ENCODE data around the gene OOSP2.

OOSP2 gene

DNA sequence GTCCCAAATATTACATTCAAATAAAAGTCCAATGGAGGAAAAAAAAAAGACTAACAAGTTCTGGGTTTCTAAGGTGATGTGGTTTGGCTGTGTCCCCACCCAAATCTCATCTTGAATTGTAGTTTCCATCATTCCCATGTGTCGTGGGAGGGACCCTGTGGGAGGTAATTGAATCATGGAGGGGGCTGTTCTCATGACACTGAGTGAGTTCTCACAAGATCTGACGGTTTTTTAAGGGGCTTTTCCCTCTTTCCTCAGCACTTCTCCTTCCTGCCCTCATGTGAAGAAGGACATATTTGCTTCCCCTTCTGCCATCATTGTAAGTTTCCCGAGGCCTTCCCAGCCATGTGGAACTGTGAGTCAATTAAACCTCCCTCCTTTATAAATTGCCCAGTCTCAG lies 40.3 kb downstream of the OOSP2 start:
- peak in 1 of 4 experiments; percentile 25 for DNase-seq

DNA sequence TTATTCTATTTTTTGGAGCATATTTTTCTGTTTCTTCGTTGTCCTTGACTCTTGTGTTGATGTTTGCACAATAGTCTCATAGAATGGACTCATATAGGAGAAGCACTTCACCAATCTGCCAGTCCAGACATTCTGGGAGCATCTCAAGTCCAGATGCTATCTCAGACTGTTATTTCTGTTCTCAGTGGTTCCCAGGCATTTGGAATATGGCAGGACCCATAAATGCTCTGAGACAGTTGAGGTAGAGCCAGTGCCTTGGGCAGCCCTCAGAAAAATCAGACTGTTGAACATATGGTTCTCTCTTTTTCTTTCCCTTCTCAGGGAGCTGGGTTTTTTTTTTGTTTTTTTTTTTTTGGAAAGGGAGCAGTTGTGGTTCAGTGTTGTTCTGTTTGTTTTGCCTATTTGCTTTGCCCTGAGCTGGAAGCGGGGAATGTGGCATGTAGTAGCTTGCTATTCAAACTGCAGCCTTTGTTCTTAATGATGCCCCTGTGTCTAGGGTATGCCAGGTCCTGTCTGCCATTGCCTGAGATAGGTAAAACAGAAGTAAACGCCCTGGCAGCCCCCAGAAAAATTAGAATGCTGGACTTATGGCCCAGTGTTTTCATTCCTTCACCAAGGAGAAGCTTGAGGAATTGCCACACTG lies 44.5 kb downstream of the OOSP2 start:
- no peak for DNase-seq

DNA sequence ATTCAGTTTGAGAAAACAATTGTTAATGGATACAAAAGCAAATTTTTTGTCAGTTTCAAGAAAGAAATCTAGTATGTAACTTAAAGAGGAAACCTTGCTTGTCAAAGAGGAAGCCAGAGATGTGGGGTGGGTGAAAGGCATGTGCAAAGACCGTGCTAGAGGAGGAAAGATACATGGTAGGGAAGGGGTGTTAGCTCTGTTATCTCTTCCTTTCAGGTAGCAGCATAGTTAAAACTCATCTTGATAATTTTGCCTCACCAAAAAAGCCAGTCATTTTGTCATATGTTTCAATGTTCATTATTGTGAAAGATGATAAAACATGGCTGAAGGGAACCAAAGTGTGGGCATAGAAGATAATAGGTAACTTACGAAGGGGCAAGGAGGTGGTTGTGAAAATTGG lies 45.7 kb downstream of the OOSP2 start:
- peak in 3 of 4 experiments; percentile 5 to 30 (median 15) for DNase-seq

DNA sequence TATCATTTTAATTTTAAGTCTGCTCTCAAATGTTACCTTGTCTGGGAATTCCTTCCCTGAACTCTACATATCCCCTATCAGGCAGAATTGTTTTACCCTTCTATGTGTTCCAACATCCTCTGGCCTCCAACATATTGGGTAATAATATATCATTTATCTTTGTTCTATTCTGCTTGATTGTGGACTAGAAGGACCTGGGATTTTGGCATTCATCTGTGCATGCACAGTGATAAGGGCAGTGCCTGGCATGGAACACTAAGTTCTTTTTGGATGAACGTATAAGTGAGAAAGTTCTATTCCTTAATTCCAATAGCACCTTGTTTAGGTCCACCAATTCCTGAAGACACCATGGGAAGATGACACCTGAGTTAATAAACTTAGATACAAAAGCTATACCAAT lies 47.0 kb downstream of the OOSP2 start:
- DNase-seq: no peak

DNA sequence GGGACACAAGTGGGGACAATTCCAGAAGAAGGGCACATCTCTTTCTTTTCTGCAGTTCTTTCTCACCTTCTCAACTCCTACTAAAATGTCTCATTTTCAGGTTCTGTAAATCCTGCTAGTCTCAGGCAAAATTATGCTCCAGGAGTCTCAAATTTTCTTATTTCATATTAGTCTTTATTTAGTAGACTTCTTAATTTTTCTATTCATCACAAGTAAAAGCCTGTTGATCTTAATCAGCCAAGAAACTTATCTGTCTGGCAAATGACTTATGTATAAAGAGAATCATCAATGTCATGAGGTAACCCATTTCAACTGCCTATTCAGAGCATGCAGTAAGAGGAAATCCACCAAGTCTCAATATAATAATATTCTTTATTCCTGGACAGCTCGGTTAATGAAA lies 48.2 kb downstream of the OOSP2 start, which contains the start of gene MS4A2:
TSS of gene MS4A2 (plus strand) at position 301 of the 400 bp plus-strand sequence. CDS start 102 bp downstream, outside the sequence.
- DNase-seq: no peak

DNA sequence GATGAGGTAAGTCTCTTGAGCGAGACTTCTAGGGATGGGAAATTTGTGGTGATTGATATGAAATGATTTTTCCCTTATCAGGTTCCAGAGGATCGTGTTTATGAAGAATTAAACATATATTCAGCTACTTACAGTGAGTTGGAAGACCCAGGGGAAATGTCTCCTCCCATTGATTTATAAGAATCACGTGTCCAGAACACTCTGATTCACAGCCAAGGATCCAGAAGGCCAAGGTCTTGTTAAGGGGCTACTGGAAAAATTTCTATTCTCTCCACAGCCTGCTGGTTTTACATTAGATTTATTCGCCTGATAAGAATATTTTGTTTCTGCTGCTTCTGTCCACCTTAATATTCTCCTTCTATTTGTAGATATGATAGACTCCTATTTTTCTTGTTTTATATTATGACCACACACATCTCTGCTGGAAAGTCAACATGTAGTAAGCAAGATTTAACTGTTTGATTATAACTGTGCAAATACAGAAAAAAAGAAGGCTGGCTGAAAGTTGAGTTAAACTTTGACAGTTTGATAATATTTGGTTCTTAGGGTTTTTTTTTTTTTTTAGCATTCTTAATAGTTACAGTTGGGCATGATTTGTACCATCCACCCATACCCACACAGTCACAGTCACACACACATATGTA lies 55.4 kb downstream of the OOSP2 start:
- no peak for DNase-seq

DNA sequence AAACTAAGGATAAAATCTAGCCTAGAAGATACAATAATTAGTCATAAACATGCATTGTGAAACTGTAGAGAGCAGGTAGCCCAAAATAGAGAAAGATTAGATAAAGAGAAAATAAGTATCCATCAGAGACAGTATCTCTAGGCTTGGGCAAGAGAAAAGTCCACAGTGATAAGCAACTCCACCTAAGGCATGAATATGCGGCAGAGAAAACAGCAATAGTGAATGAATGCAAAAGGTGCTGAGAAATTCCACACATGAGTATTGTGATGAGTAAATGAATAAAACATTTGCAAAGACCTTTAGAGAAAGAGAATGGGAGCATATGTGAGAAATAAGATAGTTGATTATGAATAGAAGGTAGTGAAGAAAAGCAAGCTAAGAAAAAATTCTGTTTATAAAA lies 57.0 kb downstream of the OOSP2 start:
- no peak for DNase-seq
